Ramos (cell line): Measurements from ENCODE around the gene UNC45A.

ENCODE experiments used
- in situ Hi-C: fragments of 300-500 bp; cut with MboI; formaldehyde crosslinking; loops from one replicate; pipeline ENCODE4 v1.14.3; 2022; ENCODE audit warnings: low sequenced_read_pairs; ENCODE audit not compliant: unreplicated experiment

The UNC45A gene

DNA sequence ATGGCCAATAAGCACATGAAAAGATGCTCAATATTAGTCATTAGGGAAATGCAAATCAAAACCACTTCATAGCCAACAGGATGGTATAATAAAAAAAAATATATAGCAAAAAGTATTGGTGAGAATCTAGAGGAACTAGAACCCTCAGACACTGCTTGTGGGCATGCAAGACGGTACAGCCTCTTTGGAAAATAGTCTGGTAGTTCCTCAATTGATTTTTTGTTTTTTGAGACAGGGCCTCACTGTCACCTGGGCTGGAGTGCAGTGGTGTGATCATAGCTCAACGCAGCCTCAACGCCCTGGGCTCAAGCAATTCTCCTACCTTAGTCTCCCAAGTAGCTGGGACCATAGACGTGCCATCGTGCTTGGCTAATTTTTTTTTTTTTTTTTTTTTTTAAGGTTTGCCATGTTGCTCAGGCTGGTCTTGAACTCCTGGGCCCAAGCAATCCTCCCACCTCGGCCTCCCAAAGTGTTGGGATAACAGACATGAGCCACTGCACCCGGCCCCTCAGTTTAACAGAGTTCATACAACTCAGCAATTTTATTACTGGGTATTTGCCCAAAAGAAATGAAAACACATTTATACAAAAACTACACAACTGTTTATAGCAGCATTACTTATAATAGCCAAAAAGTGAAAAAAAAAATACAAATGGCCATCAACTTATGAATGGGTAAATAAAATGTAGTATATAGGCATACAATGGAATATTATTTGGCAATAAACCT, 54.1 kb downstream of the UNC45A start:
- in situ Hi-C loops, result no loop called here

- in situ Hi-C loops, result no loop called here
These were observed 55.4 kb downstream of the UNC45A start for GRCh38 chr15:90990446-90990845.

GRCh38 chr15:90991587-90992285, 56.7 kb downstream of the UNC45A start:
- in situ Hi-C loops, result no loop called here

DNA sequence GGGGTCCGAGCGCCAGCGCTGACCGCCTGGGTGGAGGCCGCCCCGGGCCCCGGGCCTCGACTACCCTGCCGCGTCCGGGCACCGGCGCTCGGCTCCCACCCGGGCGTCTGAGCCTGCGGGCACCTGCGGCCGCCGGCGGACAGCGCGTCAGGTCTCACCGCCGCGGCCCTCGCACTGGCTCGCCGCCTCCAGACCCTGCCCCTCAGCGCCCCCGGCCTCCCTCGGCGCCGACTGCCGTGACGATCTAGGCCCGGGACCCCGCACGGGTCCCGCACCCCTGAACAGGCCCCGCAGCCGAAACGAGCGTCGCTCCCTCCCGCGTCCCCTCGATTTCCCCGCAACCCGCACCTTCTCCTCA, 59.0 kb downstream of the UNC45A start:
- in situ Hi-C loops, result no loop called here

GRCh38 chr15:90994417-90995311, 59.6 kb downstream of the UNC45A start, which contains the start of gene PRC1:
PRC1 (minus strand) TSS chr15:90994535; CDS start chr15:90994417, 118 bp downstream.
- in situ Hi-C loops, result no loop called here

- in situ Hi-C loops, result no loop called here
These were observed 63.7 kb downstream of the UNC45A start for GRCh38 chr15:90998737-90999136.

DNA sequence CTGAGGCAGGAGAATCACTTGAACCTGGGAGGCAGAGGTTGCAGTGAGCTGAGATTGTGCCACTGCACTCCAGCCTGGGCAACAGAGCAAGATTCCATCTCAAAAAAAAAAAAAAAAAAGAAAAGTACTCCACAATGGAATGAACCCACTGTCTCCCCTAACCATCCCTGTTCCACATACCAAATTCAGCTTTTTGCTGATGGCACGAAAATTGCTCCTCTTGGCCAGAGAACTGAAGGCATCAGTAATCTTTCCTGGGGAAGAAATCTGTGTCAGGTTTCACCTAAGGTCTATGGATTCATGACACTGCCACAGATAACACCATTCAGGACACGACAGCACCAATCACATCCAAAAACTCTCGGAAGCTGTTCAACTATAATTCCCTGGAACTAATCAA, 66.1 kb downstream of the UNC45A start:
- in situ Hi-C loops, result no loop called here
